Activated naive CD4-positive, alpha-beta T cell treated with anti-CD3 and anti-CD28 coated beads, Interleukin-2, amount 50 U/mL, for 16 hours (primary cell): ENCODE data around the gene SORCS2.
"Not testable (repeated sequence)": the region's sequence is repeated elsewhere in the genome, so short reads cannot be mapped to it uniquely, and the experiment has no call there.

Experiments used
- DNase-seq: peaks from one replicate; pipeline ENCODE4 v3.0.0-alpha.2; 2020

The SORCS2 gene

DNA sequence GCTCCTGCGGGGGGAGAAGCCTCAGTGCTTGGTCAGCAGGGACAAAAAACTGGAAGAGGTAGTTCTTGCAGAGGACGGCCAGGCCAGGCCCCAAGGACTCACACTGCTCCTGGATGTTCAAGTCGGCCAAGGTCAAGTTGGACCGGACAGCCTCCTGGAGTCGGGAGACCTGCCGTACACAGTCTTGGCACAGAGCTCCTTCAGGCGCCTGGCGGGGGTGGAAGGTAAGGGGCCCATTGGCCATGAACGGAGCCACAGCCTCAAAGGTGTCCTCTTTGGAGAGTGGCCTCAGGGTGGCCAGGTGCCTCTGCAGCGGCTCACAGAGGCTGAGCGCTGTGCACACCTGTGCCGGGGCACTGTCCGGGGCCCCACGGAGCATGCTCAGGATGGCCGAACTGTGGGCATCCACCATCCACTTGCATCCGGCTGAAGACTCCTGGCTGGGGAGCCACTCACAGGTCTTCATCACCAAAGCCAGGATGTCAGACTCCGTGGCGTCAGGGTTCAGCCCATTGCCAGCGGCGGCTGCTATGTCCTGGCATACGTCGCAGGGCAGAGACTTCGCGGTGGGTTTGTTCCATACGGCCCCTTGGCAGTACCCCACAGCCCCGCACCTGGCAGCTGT lies 241.9 kb downstream of the SORCS2 start:
- no peak for DNase-seq

DNA sequence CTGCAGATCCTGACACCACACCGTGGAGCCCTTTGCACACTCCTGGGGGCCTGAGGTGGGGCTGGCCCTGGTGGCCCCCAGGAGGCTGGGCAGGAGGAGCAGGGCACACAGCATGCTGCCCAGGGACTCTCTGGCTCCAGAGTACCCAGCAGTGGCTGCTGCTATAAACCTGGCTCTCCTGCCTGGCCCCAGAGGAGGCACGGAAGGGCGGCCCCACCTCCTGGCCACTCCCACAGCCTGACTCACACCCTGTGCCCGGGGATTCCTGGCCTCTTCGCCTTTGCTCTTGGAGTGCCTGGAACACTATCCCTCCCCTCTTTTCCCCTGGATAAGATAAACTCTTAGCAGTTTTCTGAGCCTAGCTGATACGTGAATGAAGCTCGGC lies 242.4 kb downstream of the SORCS2 start, which contains the start of gene PSAPL1:
Gene PSAPL1, minus strand, starts transcription at position 165 of the 385 bp plus-strand sequence. Its CDS starts 51 bp downstream, at position 114.
- no peak for DNase-seq

DNA sequence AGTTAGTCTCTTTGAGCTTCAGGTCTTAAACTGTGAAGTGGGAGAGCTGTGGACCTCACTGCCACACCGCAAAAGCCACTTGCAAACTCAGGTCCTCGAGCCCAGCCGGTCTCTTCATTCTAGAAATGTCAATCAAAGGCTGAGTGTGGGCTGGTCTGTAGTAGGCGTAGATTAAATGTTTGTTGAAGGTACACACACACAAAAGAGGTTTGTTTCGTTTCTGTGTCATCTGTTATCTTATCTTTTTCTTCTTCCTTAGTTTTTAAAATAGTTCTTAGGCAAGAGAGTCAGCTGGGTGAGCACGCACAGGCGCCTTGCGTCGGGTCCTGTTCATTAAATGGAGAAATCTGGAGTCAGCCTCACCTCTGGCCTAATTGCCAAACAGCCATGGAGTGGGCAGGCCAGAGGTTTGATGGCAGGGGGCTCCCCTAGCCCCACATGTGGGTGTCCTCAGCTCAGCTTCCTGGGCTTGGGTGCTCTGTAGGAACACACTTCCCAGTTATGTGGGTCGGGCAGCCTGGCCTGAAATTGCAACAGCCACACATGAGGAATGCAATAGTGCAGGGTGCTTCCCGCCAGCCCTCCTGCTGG lies 243.2 kb downstream of the SORCS2 start:
- DNase-seq: no peak

DNA sequence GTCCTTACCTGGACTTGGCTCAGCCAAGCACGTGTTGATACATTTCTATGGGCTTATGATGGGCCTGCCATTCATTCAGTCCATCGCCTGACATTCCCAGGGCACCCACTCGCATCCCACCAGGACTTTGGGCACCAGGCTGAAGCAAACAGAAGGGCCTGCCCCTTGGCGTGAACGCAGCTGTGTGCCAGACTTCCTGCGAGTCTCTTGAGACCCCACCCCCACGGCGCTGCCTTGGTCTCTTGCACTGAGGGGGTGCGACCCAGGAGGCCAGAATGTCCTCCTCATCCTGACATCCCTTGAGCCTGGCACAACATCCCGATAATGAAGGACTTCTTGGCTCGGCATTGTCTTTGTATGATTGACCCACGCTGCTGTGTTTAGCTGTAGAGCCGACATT lies 243.9 kb downstream of the SORCS2 start:
- no peak for DNase-seq

DNA sequence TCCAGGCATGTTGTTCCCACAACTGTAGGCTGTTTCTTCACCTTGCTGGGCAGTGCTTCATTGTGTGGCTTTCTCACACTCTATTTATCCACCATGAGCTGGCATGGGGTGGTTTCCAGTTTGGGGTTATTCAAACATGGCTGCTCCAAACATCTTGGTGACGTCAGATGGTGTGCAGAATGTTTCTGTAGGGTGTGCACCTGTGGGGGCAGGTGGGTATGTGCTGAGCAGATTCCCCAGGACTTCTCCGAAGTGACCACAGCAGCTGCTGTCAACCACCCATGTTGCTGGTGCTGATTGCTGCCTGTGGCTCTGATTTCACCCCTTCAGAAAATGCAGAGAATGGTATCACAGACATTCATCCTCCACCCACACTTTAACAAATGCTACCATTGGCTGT lies 247.4 kb downstream of the SORCS2 start:
- no peak for DNase-seq

DNA sequence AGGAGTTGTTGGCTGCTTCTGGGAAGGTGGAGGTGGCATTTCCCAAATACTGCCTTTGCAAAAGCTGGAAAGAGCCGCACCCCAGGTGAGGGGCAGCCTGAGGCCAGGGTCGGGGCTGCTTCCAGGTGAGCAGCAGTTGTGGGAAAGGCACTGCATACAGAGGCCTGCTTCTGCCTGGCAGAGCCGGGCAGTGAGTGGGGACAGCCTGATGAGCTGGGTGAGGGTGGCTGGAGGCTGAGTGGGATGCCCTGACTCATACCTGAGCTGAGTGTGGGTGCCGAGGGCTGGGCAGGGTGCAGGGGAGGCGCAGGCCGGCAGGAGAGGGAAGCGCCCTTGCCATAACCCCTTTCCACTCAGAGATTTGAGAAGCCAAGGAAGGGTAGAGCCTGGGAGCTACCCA lies 248.9 kb downstream of the SORCS2 start:
- DNase-seq: no peak

DNA sequence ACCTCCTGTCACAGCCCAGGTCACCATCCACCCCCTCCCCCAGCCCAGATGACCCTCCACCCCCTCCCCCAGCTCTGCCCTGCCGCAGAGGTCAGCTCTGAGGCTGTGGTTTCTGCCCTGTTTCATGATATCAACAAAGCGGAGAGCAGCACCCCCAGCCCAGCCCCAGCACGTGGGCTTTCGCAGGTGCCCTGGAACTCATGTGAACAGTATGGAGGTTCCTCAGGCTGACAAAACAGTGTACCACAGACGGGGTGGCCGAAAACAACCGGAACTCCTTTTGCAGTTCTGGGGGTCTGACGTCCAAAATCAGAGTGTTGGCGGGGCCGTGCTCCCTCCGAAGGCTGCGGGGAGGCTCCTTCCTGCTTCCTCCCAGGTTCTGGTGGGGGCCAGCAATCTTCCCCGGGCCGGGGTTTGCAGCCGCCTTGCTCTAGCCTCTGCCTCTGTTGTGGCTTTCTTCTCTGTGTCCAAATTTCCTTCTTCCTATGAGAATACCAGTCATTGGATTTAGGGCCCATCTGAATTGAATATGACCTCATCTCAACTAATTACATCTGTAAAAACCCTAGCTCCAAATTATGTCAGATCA lies 250.3 kb downstream of the SORCS2 start:
- no peak for DNase-seq

DNA sequence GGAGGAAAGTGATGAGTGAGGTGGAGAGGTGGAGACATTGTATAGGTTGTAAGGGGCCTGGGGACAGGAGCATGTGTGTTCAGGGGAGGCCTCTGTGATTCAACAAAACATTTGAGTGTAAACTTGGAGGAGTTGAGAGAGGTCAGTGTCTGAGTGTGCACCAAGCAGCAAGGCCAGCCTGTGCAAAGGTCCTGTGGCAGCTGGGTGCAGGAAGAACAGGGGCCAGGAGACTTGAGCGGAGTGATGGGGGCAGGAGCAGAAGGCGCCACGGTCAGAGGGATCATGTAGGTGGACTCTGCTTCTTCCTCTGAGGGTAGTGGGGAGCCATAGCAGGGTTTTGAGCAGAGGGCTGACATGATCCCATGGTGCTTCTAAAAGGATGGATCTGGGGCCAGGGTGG lies 252.0 kb downstream of the SORCS2 start:
- no peak for DNase-seq

DNA sequence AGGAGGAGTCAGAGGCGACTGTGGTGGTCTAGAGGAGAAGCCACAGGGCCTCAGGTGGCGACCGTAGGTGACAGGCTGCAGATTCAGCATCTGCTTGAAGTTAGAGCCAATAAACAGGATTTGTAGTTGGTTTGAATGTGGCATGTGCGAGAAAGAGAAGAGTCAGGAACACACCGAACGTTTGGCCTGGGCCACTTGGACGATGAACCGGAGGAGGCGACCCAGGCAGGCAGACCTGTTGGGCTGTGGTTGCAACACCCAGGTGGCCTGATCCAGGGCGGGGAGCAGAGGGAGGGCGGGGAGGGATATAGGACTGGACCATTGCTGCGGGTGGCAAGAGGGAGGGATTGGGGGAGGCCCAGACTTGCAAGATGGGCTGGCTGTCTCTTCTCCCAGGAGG lies 252.4 kb downstream of the SORCS2 start:
- no peak for DNase-seq

DNA sequence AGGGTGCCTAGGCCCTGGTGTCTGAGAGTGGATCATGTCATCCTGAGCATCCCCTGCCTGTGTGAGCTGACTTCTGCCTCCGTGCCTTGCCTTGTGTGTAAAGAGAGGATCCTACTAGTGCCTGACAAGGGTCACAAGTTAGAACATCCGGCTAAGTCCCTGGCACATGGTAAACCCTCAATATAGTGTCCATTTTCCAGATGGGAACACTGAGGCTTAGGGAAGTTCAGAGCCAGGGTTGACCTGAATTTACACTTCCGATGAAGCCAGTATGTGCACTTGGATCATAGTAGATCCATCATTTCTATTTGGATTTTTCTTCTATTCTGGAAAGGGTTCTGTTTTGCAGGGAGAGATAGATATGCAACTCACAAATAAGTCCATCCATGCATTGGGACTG lies 254.9 kb downstream of the SORCS2 start:
- no peak for DNase-seq

DNA sequence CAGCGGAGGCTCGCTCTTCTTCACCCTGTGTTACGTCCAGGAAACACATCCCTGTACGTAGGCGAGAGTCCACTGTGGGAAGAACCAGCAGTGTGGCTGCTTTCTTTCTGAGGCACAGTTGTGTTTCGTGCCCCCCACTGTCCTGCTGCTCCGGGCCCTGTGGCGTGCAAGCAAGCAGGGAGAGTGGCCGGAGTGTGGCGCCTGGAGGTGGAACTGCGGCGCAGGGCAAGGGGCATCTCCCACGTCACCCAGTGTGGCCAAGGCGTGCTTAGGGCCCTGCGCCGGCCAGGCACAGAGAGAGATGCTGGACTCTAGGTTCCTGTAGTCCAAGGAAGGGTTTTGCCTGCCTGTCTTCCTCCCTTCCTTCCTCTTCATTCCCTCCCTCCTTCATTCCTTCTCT lies 255.7 kb downstream of the SORCS2 start:
- DNase-seq: no peak

DNA sequence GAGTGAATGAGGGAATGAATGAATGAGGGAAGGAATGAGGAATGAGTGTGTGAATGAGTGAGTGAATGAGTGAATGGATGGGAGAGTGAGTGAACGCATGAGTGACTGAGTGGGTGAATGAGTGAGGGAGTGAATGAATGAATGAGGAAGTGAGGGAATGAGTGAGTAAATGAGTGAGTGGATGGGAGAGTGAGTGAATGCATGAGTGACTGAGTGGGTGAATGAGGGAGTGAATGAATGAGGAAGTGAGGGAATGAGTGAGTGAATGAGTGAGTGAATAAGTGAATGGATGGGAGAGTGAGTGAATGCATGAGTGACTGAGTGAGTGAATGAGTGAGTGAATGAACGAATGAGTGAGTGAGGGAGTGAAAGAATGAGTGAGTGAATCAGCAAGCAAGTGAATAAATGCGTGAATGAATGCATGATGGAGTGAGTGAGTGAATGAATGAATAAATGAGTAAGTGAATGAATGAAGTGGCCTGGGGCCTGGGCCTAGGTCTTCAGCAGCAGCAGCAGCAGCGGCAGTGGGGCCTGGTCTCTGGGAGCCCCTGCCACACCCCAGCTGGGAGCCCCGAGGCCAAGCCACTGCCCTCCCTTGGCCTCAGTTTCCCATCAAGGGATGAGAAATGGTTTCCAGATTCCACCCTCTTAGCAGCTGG lies 258.6 kb downstream of the SORCS2 start:
- no peak for DNase-seq

DNA sequence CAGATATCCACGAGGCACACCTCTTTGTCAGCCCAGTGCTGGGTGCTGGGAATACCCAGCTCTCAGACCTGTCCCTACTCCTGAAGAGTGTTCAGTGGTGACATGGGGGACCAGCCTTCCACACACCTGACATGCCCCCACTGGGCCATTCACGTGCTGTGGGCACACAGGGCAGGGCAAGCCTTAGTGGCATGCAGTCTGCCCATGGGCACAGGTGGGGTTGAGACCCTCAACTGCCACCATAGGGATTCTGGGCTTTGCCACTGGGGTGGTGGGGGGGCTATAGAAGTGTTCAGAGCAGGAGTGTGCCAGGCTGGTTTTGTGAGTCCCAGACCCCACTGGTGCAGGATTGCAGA lies 259.1 kb downstream of the SORCS2 start:
- DNase-seq: no peak

DNA sequence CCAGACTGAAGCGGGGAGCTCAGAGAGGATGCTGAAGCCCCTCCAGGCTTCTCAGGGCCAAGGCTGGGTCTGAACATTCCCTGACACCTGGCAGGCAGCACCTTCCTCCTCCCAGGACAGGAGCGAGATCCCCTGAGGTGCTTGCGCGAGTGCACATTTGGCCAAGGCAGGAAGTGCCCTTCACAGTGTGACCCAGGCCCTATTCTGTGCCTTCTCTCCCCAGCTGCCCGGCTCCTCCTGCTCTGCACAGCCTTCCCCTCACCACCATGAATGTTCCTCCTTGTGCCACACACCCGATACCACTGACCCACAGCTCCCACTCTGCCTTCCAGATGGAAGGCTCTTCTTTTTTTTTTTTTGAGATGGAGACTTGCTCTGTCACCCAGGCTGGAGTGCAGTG lies 259.5 kb downstream of the SORCS2 start:
- DNase-seq: no peak

DNA sequence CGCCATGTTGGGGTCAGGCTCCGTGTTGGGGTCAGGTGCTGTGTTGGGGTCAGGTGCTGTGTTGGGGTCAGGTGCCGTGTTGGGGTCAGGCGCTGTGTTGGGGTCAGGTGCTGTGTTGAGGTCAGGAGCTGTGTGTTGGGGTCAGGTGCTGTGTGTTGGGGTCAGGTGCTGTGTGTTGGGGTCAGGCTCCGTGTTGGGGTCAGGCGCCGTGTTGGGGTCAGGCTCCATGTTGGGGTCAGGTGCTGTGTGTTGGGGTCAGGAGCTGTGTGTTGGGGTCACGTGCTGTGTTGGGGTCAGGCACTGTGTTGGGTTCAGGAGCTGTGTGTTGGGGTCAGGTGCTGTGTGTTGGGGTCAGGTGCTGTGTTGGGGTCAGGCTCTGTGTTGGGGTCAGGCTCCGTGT lies 260.5 kb downstream of the SORCS2 start:
- DNase-seq: not testable (repeated sequence)

DNA sequence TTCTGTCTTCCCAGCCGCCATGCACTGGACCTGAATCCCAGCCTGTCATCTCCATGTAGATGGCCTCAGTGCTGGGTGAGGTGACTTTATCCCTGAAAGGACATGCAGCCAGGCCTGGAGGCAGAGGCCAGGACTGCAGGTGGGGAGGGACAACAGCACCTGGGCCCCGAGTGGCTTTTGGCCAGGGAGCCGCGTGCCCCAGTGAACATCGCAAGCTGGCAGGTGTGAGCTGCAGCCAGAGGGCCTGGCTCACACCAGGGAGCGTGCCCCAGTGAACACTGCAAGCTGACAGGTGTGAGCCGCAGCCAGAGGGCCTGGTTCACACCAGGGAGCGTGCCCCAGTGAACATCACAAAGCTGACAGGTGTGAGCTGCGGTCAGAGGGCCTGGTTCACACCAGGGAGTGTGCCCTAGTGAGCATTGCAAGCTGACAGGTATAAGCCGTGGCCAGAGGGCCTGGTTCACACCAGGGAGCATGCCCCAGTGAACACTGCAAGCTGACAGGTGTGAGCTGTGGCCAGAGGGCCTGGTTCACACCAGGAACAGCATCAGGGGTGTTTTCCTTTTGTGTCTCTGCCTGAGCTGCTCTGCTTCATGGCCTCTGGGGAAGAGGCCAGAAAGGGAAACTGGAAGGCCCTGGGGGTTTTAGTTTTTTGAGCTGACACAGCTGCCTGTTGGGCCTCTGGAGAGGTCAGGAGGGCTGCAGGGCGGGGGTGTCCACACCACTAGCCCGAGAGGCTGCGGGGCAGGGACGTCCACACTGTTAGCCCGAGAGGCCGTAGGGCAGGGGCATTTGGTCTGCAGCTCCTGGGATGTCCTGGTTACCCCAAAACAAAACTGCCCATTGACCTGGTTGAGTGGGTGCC lies 265.1 kb downstream of the SORCS2 start:
- DNase-seq: no peak

DNA sequence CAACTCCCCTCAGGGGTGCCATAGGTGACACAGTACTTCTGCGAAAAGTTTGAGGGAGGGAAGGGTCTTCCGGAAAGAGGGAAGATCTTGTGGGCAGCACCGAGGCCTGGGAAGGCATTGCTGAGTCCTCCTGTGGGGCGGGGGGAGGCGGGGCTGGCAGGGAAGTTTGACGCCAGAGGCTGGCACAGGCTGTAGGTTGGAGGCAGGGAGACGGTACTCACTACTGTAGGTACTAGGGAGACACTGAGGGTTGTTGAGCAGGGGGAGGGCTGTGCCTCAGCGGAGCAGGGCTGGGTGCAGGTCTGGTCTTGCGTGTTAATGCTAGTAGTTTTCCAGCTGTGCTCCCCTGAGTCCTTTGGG lies 265.7 kb downstream of the SORCS2 start:
- no peak for DNase-seq

DNA sequence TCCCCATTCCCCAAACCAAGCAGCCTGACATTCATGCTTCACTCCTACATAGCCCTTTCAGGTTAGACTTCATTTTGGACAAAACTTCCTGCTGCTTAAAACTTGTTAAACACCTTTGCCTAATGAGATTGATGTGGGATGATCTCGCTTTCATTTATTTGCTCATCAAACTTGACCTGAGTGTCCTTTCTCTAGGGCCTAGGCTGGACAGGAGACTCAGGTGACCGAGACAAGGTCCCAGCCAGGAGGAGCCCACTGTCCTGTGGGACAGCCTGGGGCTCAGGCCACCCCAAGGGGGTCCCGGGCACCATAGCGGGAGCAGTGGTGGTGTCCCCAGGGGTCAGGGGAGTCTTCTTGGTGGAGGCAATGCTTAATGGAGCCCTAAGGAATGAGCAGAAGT lies 266.1 kb downstream of the SORCS2 start:
- no peak for DNase-seq

DNA sequence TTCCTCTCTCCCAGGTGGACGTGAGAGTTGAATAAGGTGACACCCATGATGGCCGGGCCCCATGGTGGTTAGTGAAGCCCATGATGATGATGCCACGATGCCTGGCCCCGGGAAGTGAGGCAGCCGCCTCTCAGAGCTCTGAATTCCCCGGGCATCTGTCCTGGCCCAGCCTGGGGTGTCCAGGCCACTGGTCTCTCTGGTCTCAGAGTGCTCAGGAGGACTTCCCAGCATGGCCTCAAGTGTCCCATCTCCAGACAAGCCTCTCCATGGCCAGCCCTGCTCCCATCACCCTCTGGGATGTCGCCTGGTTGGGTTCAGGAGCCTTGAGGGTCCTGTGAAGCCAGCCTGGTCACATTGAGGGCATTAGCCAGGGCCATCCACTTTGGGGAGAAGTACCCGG lies 267.1 kb downstream of the SORCS2 start:
- DNase-seq: no peak

DNA sequence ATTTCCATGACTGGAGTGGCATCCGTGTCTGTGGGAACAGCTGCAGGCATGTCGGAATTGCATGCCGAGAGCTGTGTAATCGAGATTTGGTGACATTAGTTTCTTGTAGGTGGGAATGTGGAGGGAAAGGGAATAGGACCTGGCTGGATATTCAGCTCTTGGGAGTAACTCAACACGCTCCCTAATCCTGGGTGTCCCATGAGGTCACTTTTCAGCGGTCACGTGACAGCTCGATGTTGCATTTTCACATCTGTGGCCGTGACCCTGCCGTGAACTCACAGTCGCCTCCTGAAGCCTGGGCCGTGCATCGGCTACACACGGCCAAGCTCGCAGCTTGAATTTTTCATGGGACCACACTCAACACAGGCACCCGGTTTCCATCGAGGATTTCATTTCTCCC lies 268.2 kb downstream of the SORCS2 start:
- no peak for DNase-seq

DNA sequence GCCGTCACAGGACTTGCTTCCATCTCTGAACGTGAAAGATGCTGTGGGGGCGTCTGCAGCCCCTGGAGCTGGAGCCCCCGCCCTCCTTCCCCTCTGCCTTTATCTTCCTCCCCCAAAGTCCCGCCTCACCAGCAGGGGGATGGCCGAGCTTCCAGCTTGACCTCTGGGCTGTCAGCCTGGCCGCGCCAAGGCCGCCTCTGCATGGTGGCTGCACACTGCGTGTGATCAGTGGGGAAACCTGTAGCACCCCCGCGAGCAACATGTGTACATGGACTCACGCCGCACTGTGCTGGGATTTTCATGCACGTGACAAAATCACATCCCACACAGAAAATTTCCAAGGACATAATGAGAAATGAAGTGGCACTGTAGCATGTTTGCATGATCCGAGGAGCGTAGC lies 268.9 kb downstream of the SORCS2 start:
- no peak for DNase-seq

DNA sequence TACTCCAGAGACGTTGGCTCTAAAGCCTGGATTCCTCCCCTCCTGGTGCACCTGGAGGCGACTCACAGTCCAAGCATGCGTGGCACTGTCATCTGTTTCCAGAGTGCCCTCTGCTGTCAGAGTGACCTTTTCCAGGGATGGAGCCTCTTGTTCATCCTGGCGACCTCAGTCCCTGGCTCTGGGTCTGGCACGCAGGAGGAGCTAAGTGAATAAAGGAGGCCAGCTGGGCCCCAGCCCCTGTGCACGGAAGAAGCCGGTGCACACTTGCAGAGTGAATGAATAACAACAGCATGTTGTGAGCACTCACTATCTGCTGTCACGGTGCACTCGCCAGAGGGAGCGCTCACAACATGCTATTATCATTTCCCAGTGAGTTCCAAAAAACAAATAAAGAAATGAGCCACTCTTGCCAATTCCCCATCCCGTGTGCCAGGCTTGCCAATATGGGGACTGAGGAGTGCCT lies 270.2 kb downstream of the SORCS2 start:
- no peak for DNase-seq

DNA sequence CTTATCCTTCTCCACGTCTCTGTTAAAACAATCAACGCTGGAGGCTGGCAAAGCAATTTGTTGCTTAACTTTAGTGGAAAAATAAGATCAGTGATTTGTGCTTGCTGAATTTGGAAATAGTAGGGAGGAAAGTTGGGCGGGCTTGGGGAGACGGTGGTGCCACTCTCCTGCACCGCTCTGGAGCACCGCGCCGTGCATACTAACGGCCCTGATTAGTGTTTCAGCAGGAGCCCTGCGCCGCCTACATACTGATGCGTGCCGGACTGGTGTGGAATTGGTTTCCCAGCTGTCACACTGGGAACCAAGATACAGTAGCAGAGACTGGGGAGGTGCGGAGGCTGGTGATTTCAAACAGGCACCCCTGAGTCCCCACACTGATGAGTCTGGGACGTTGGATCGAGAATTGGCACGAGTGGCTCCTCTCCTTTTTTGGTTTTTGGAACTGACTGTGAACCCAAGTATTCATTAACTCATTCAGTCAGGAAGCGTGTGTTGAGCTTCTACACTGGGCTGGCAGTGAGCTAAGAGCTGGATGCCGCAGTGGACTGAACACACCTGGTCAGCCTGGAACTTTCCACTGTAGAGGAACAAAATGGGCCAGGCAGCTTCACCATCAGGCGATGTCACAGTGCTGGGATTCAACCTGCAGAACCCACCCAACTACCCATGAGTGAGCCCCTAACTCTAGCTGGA lies 271.4 kb downstream of the SORCS2 start:
- DNase-seq: no peak
